ENCODE data around the gene ZNF544. TPM values are rescaled to one million over a fixed set of nuclear protein-coding genes. Genes with fewer than 3 reads are reported as not detected.
A peak's percentile ranks its signal among the peaks of the same experiment; 100 is the strongest.

The ZNF544 gene
- total RNA-seq: 10 to 100 TPM in 3 of 6 experiments, 1 to 10 TPM in 3; 6.1 to 16.5 (median 10.7) TPM
- long read RNA-seq, partial matches to known transcripts: 0 of 1 reads
- long read RNA-seq, other reads (novel, unspliced or antisense): 1 of 1 reads

DNA sequence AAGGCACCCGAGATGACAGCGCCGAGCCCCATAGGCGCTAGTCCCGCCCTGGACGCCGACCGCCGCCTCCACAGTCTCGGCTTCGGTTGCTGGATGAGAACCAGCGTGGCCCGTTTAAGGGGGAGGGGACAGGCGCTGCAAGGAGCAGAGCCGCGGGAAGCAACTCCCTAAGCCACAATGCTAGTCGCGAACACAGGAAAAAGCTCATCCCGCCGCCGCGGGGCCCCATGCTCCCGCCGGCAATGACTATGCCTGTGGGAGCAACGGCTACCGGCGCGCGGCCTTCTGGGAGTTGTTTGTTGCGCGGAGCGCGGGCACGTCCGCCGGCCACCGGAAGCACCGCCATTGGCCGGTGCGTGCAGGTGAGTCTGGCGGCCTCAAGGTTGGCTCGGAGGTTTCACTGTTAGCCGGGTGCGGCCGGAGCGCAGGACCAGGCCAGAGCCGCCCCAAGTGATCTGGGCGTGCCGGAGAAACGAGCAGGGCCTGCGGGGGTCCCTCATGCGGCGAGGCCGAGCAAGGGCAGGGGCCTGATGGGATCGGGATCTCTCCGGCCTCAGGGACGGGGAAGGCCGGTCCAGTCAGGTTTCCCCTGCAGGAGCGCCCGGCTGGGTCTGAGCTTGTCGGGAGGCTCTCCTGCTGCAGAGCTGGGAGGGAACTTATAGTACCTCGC, at the start of gene ZNF544:
TSS of gene ZNF544 (plus strand) at position 330 of the 670 bp plus-strand sequence. CDS start 15,110 bp downstream, outside the sequence.
- Histone ChIP-seq H3K4me3 (peak within 1 kb of the TSS; percentile 65 to 98 (median 73)), H3K36me3 (peaks cover 0 to 16% (median 6%) of the 10 kb centered on the region in 4 donors), H3K4me1 (peaks cover 0 to 8% (median 1%) of the 10 kb centered on the region in 4 donors), H3K27ac (peak within 1 kb of the TSS; percentile 20 to 50 (median 24)), H3K27me3 (no peaks in the 10 kb centered on the region), H3K9me3 (peaks cover 0 to 13% (median 3%) of the 10 kb centered on the region in 4 donors)
- peak; percentile 91 to 98 (median 98) for ATAC-seq
- WGBS (ENCODE audit: insufficient coverage, low coverage, low lambda C conversion rate, missing lambda C conversion rate): 0% methylated on average over 2 of the region's 62 CpGs
- TF ChIP-seq POLR2A (IDR thresholded peaks at IDR 0.05): peak; percentile 42
- TF ChIP-seq, protein P1, sequence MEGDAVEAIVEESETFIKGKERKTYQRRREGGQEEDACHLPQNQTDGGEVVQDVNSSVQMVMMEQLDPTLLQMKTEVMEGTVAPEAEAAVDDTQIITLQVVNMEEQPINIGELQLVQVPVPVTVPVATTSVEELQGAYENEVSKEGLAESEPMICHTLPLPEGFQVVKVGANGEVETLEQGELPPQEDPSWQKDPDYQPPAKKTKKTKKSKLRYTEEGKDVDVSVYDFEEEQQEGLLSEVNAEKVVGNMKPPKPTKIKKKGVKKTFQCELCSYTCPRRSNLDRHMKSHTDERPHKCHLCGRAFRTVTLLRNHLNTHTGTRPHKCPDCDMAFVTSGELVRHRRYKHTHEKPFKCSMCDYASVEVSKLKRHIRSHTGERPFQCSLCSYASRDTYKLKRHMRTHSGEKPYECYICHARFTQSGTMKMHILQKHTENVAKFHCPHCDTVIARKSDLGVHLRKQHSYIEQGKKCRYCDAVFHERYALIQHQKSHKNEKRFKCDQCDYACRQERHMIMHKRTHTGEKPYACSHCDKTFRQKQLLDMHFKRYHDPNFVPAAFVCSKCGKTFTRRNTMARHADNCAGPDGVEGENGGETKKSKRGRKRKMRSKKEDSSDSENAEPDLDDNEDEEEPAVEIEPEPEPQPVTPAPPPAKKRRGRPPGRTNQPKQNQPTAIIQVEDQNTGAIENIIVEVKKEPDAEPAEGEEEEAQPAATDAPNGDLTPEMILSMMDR (IDR thresholded peaks at IDR 0.05): peak in 1 of 4 donors; percentile 18
- intact Hi-C loops (cut with DNase I): no loop called here
- DNase-seq: peak; percentile 82 to 90 (median 86)

DNA sequence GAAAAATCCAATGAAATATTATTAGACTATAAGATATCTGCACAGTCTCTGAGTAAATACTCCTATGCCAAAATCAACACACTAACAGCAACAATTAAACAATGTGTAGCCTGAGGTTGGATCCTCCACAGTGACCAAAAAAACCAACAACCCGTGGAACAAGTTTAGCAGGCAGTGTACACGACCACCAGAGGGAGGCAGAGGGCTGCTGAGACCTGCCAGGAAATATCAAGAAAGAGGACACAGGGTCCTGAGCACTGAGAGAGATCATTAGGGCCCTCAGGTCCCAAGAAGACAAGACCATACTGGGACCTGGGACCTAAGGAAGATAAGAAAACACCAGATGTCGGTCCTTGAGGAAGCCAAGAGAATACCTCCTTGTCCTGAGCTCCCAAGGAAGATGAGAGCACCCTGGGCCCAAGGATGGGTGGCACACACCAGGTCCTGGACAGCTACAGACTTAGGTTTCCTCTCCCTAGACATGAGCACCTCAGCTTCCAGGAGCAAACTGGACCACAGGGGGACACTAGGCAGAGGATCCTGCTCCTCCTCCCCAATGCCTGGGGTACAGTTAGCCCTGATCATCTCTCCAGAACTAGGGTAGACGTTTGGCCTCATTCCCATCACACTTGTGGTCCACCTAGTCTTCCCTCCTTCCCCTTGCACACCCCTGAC, 46.7 kb upstream of the ZNF544 start:
- DNase-seq: peak in 2 of 3 donors; percentile 41 to 54
- Histone ChIP-seq H3K27me3 (no peaks in the 10 kb centered on the region), H3K4me1 (peaks cover 0 to 6% (median 0%) of the 10 kb centered on the region in 4 donors), H3K4me3 (peak overlapping the region; percentile 30 to 97 (median 85)), H3K9me3 (peaks cover 0 to 50% (median 21%) of the 10 kb centered on the region in 4 donors), H3K36me3 (peaks cover 0 to 13% (median 4%) of the 10 kb centered on the region in 4 donors), H3K27ac (peak overlapping the region; percentile 2 to 98 (median 97))
- no peak for TF ChIP-seq POLR2A (IDR thresholded peaks at IDR 0.05)
- TF ChIP-seq, protein P1 (IDR thresholded peaks at IDR 0.05): peak; percentile 37 to 62 (median 44)
- ATAC-seq: peak in 3 of 4 donors; percentile 8 to 13 (median 12)
- intact Hi-C loops (cut with DNase I): no loop called here
- 34% methylated on average over 4 of the region's 4 CpGs for WGBS (ENCODE audit: insufficient coverage, low coverage, low lambda C conversion rate, missing lambda C conversion rate)

DNA sequence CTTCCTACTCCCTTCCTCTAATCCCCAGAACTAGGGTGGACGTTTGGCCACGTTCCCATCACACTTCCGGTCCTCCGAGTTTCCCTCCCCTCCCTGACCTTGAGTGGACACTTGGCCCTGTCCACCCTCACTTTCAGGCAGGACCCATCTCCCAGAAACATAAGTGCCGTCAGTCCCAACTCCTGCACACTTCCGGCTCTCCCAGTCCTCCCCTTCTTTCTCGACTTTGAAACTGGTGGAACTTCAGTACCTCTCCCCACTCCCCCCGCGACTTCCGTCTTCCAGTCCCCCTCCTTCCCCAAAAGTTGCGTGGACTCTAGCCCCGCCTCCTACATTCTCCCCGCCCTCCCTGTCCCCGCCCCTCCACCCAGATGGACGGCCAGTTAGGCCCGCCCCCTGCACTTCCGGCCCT, 46.1 kb upstream of the ZNF544 start:
- Histone ChIP-seq H3K4me3 (peak overlapping the region; percentile 30 to 97 (median 85)), H3K9me3 (peaks cover 0 to 55% (median 24%) of the 10 kb centered on the region in 4 donors), H3K27ac (peak overlapping the region; percentile 2 to 98 (median 97)), H3K27me3 (no peaks in the 10 kb centered on the region), H3K4me1 (peaks cover 0 to 6% (median 0%) of the 10 kb centered on the region in 4 donors), H3K36me3 (peaks cover 0 to 18% (median 7%) of the 10 kb centered on the region in 4 donors)
- intact Hi-C loops (cut with DNase I): no loop called here
- ATAC-seq (no peak), DNase-seq (no peak)
- 2% methylated on average over 15 of the region's 17 CpGs for WGBS (ENCODE audit: insufficient coverage, low coverage, low lambda C conversion rate, missing lambda C conversion rate)
- TF ChIP-seq, protein P1 (IDR thresholded peaks at IDR 0.05): no peak
- no peak for TF ChIP-seq POLR2A (IDR thresholded peaks at IDR 0.05)

DNA sequence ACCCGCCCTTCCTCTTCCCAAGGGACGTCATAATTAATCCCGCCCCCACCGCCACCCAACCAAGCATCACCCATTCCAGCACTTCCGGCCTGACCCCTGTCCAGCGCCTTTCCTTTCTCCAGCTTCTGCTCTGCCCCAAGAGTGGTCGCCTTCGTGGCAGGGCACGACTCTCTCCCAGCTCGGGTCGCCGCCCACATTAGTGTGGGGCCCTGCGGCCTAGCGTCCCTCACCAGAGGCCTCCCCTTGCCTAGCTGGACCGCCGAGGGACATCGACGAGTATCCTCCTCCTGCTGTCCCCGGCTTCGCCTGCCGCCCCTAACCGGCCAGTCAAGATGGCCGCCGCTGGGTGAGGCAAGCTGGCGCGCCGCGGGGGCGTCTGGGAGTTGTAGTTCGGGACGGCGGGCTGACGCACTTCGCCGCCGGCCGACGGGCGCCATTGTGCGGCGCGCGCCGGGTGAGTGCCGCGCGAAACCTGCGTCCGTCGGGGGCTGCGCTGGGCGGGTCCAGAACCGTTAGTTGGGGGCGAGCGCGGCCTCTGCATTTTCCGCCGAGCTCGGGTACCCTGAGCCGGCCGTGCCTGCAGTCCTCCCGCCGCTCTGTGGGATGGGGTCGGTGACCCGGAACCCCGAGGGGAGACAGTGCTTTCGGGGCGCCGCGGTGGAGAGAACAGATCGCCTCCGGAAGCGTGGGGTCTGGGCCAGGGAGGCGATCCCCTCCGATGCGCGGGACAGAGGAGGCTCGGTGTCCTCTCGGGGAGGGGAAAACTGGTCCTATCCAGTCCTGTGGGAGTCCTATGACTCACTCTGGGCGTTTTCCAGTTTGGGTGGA, 45.5 kb upstream of the ZNF544 start, which contains the start of gene ZNF274:
TSS of gene ZNF274 (plus strand) at position 73 of the 828 bp plus-strand sequence. CDS start 905 bp downstream, outside the sequence.
- 0% methylated on average over 11 of the region's 80 CpGs for WGBS (ENCODE audit: insufficient coverage, low coverage, low lambda C conversion rate, missing lambda C conversion rate)

More for the DNA sequence above, 45.5 kb upstream of the ZNF544 start, which contains the start of gene ZNF274:
- Histone ChIP-seq H3K9me3 (peaks cover 0 to 56% (median 24%) of the 10 kb centered on the region in 4 donors), H3K4me3 (peak within 1 kb of the TSS; percentile 75 to 97 (median 85)), H3K27me3 (no peaks in the 10 kb centered on the region), H3K27ac (peak within 1 kb of the TSS; percentile 97 to 98 (median 97)), H3K36me3 (peaks cover 0 to 23% (median 10%) of the 10 kb centered on the region in 4 donors), H3K4me1 (peaks cover 0 to 6% (median 0%) of the 10 kb centered on the region in 4 donors)
- intact Hi-C loops (cut with DNase I): no loop called here
- DNase-seq (peak; percentile 96 to 98 (median 98)), ATAC-seq (peak; percentile 90 to 95 (median 94))
- TF ChIP-seq, protein P1 (IDR thresholded peaks at IDR 0.05): no peak
- TF ChIP-seq POLR2A (IDR thresholded peaks at IDR 0.05): peak; percentile 94

Data from right lobe of liver (tissue), 6 donors.